Immature natural killer cell (primary cell): Measurements from ENCODE around the gene METTL22. TPM values are rescaled to one million over a fixed set of nuclear protein-coding genes. Genes with fewer than 3 reads are reported as not detected.
A peak's percentile ranks its signal among the peaks of the same experiment; 100 is the strongest.

Source experiments
- DNase-seq, 3 donors: peaks; one replicate each; pipeline ENCODE4 v3.0.0; 2022; ENCODE audit warnings: mixed read lengths in 1 of 3
- H3K27ac Mint-ChIP-seq, 6 donors: one replicate each; pipeline ENCODE4 v1.8.0; 2020; ENCODE audit warnings: mixed read lengths in 6 of 6, mild to moderate bottlenecking in 5 of 6, inconsistent platforms in 4 of 6, moderate library complexity in 3 of 6
- H3K27me3 Mint-ChIP-seq, 3 donors: one replicate each; pipeline ENCODE4 v1.8.0; 2020 to 2021; ENCODE audit warnings: low read depth in 3 of 3, mild to moderate bottlenecking in 3 of 3, mixed read lengths in 3 of 3, moderate library complexity in 3 of 3, inconsistent platforms in 1 of 3
- H3K36me3 Mint-ChIP-seq, 3 donors: one replicate each; pipeline ENCODE4 v1.8.0; 2020; ENCODE audit warnings: mixed read lengths in 3 of 3, inconsistent platforms in 2 of 3, mild to moderate bottlenecking in 2 of 3
- H3K4me1 Mint-ChIP-seq, 2 donors: one replicate each; pipeline ENCODE4 v1.8.0; 2020; ENCODE audit warnings: inconsistent platforms in 2 of 2, mild to moderate bottlenecking in 2 of 2, mixed read lengths in 2 of 2, moderate library complexity in 1 of 2
- H3K4me3 Mint-ChIP-seq, 5 donors: one replicate each; pipeline ENCODE4 v1.8.0; 2020; ENCODE audit warnings: mild to moderate bottlenecking in 5 of 5, mixed read lengths in 5 of 5, inconsistent platforms in 3 of 5, moderate library complexity in 3 of 5
- H3K9me3 Mint-ChIP-seq, 6 donors: one replicate each; pipeline ENCODE4 v1.8.0; 2020; ENCODE audit warnings: mild to moderate bottlenecking in 6 of 6, mixed read lengths in 6 of 6, inconsistent platforms in 4 of 6, moderate library complexity in 3 of 6
- polyA plus RNA-seq, 3 donors: library from polyadenylated mRNA; unstranded; fragments of 300-500 nt; fragmentation: Illumina TruSeq; gene quantifications; one replicate each; pipeline ENCODE4 v1.2.3, GENCODE V29; 2021

METTL22 gene
- polyA plus RNA-seq, 3 donors from 2014 or later, result 7.5 to 9.9 (median 9.4) TPM

DNA sequence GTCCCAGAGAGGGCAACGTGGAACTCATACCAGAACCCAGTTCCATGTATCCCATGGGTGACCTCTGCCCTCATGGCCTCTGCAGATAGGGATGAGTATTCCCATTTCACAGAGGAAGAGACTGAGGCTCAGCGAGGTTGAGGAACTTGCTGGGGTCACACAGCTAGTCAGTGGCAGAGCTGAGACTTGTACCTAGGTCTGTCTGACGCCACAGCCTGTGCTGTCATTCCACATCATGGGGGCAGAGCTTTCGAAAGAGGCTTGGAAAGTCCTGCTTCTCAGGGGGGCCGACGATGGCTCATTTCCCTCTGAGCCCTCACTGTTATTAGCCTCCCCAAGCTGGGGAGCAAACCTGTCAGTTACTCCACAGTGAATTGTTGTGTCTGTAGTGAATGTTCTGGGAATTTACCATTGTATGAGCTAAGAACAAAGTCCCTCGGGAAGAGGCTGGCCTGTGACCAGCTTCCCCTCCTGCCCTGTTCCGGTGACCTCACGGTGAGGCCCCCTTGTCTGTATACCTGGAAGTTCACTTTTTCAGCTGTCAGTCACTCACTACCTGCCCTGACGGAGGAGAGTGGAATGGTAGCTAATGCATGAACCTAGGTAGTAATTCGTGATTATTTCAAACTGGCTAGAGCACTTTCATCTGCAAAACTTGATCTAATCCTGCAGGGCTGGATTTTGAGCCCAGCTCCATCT, 8.9 kb downstream of the METTL22 start:
- no peak overlapping the region for H3K4me3 Mint-ChIP-seq
- H3K27ac Mint-ChIP-seq, result no peak overlapping the region
- peaks cover 0 to 13% of the 10 kb centered on the region in 2 donors for H3K4me1 Mint-ChIP-seq
- DNase-seq, result no peak
- H3K27me3 Mint-ChIP-seq, result peaks cover 0 to 3% (median 0%) of the 10 kb centered on the region in 3 donors
- peaks cover 18 to 56% (median 40%) of the 10 kb centered on the region in 3 donors for H3K36me3 Mint-ChIP-seq
- no peaks in the 10 kb centered on the region for H3K9me3 Mint-ChIP-seq

DNA sequence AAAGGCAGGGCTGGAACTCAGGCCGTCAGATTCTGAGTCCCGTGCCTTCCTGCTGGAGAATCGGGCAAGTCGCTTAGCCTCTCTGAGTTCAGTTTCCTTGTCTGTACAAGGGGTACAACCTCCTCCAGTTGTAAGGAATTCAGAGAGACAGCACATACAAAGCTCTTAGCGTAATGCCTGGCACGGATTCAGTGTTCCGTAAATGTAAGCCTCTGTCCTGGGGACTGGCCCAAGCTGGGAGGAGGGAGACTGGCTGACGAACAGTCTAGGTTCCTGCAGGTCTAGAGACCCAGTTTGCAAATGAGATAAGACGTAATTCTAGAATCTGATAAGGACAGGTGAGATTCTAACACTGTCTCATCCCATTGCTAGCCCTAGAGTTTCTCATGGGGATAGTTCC, 9.9 kb downstream of the METTL22 start:
- H3K4me1 Mint-ChIP-seq, result peaks cover 0 to 13% of the 10 kb centered on the region in 2 donors
- H3K4me3 Mint-ChIP-seq, result no peak overlapping the region
- peaks cover 0 to 3% (median 0%) of the 10 kb centered on the region in 3 donors for H3K27me3 Mint-ChIP-seq
- no peak overlapping the region for H3K27ac Mint-ChIP-seq
- no peaks in the 10 kb centered on the region for H3K9me3 Mint-ChIP-seq
- H3K36me3 Mint-ChIP-seq, result peaks cover 20 to 59% (median 41%) of the 10 kb centered on the region in 3 donors
- no peak for DNase-seq

DNA sequence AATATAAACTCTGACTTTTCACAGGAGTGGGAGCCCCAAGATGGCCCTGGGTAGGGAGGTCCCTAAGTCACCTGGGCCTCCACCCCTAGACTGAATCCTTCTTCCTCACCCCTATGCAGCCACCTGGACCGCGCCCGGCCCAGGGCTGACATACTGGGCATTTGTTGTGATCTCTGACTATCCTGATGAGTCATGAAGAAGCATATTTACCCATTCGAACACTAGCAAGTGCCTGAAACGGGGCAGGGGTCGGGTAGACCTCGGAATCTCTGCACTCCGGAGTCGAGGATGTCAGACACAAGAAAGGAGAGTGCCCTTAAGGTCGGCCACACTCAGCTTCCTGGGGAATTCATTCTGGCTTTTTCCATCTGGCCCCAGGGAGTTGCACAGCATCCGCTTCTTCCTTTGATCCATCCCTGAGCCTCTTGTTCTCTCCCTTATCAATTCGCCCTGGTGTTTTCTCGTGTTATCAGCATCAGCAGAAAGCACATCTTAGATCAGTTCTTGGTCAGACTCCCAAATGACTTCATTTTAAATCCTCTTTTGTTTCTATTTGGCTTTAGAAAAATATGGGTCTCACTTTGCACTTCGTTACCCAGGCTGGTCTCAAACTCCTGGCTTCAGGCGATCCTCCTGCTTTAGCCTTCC, 10.4 kb downstream of the METTL22 start:
- no peaks in the 10 kb centered on the region for H3K9me3 Mint-ChIP-seq
- peak overlapping the region in 1 of 6 donors; percentile 35 for H3K27ac Mint-ChIP-seq
- no peak overlapping the region for H3K4me3 Mint-ChIP-seq
- peaks cover 21 to 60% (median 43%) of the 10 kb centered on the region in 3 donors for H3K36me3 Mint-ChIP-seq
- H3K4me1 Mint-ChIP-seq, result peaks cover 0 to 13% of the 10 kb centered on the region in 2 donors
- DNase-seq, result no peak
- peaks cover 0 to 3% (median 0%) of the 10 kb centered on the region in 3 donors for H3K27me3 Mint-ChIP-seq

- H3K4me1 Mint-ChIP-seq, result peaks cover 0 to 13% of the 10 kb centered on the region in 2 donors
- H3K27ac Mint-ChIP-seq, result peak overlapping the region in 1 of 6 donors; percentile 53
- no peak for DNase-seq
- no peaks in the 10 kb centered on the region for H3K9me3 Mint-ChIP-seq
- H3K36me3 Mint-ChIP-seq, result peaks cover 16 to 52% (median 36%) of the 10 kb centered on the region in 3 donors
- peaks cover 0 to 3% (median 0%) of the 10 kb centered on the region in 3 donors for H3K27me3 Mint-ChIP-seq
- H3K4me3 Mint-ChIP-seq, result no peak overlapping the region
Measured at GRCh38 chr16:8632675-8633182, 11.2 kb downstream of the METTL22 start.

GRCh38 chr16:8634991-8635736, 13.7 kb downstream of the METTL22 start:
- Mint-ChIP-seq H3K27me3 (peaks cover 0 to 3% (median 0%) of the 10 kb centered on the region in 3 donors), H3K27ac (no peak overlapping the region), H3K36me3 (peaks cover 17 to 45% (median 27%) of the 10 kb centered on the region in 3 donors), H3K4me3 (no peak overlapping the region), H3K4me1 (peaks cover 0 to 5% of the 10 kb centered on the region in 2 donors), H3K9me3 (no peaks in the 10 kb centered on the region)
- no peak for DNase-seq

- H3K36me3 Mint-ChIP-seq, result peaks cover 31 to 49% (median 39%) of the 10 kb centered on the region in 3 donors
- H3K4me1 Mint-ChIP-seq, result peaks cover 6% of the 10 kb centered on the region in 2 donors
- H3K27me3 Mint-ChIP-seq, result peaks cover 0 to 7% (median 0%) of the 10 kb centered on the region in 3 donors
- H3K4me3 Mint-ChIP-seq, result no peak overlapping the region
- no peaks in the 10 kb centered on the region for H3K9me3 Mint-ChIP-seq
- H3K27ac Mint-ChIP-seq, result no peak overlapping the region
- no peak for DNase-seq
Measured at GRCh38 chr16:8639694-8640093, 18.2 kb downstream of the METTL22 start.

- Mint-ChIP-seq H3K9me3 (no peaks in the 10 kb centered on the region), H3K4me3 (no peak overlapping the region), H3K36me3 (peaks cover 36 to 59% (median 39%) of the 10 kb centered on the region in 3 donors), H3K4me1 (peaks cover 12 to 13% of the 10 kb centered on the region in 2 donors), H3K27ac (peak overlapping the region in 1 of 6 donors; percentile 50), H3K27me3 (peaks cover 0 to 4% (median 4%) of the 10 kb centered on the region in 3 donors)
- no peak for DNase-seq
Measured at GRCh38 chr16:8641671-8642070, 20.2 kb downstream of the METTL22 start.

DNA sequence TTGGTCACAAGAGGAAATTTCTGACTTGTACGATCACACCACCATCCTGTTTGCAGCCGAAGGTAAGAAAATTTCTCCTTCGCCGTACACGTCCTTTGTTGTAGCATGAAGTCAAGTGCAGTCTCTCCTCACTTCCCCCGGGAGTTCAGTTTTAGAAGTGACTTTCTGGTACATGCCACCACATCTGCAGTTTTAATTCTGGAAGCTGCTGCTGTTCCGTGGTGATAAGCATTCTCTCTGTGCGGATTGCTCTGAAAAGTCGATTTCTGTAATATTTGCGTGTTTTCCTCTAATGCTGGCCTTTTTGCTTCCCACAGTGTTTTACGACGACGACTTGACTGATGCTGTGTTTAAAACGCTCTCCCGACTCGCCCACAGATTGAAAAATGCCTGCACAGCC, 20.6 kb downstream of the METTL22 start:
- no peaks in the 10 kb centered on the region for H3K9me3 Mint-ChIP-seq
- H3K27ac Mint-ChIP-seq, result peak overlapping the region in 2 of 6 donors; percentile 53 to 79
- DNase-seq, result no peak
- peaks cover 40 to 64% (median 43%) of the 10 kb centered on the region in 3 donors for H3K36me3 Mint-ChIP-seq
- H3K27me3 Mint-ChIP-seq, result peaks cover 0 to 4% (median 4%) of the 10 kb centered on the region in 3 donors
- H3K4me1 Mint-ChIP-seq, result peaks cover 12 to 13% of the 10 kb centered on the region in 2 donors
- H3K4me3 Mint-ChIP-seq, result no peak overlapping the region

- DNase-seq, result peak in 2 of 3 donors; percentile 4 to 14
- Mint-ChIP-seq H3K27me3 (peaks cover 0 to 4% (median 4%) of the 10 kb centered on the region in 3 donors), H3K27ac (peak overlapping the region; percentile 0 to 90 (median 68)), H3K36me3 (peaks cover 38 to 62% (median 39%) of the 10 kb centered on the region in 3 donors), H3K4me3 (peak overlapping the region in 2 of 5 donors; percentile 61 to 73), H3K9me3 (no peaks in the 10 kb centered on the region), H3K4me1 (peaks cover 12 to 13% of the 10 kb centered on the region in 2 donors)
Measured at GRCh38 chr16:8644211-8645140, 23.0 kb downstream of the METTL22 start.

DNA sequence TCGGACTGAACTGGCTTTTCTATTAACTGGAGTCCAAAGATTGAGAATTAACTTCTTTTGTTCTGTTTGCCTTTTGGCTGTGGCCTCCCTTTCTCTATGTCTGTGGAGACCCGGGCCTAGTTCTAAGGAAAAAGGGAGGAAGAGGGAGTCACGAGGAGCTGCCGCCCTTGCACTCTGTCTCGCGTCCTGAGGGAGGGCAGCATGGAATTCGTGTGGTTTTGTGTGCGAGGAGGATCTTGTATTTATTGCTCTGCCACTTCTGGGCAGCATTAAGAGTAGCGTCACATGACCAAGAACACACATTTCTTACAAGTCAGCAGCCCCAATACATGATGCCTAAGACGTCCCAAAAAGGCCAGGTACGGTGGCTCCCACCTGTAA, 23.6 kb downstream of the METTL22 start:
- peaks cover 0 to 4% (median 4%) of the 10 kb centered on the region in 3 donors for H3K27me3 Mint-ChIP-seq
- DNase-seq, result no peak
- peak overlapping the region in 5 of 6 donors; percentile 0 to 90 (median 75) for H3K27ac Mint-ChIP-seq
- no peaks in the 10 kb centered on the region for H3K9me3 Mint-ChIP-seq
- peaks cover 12 to 13% of the 10 kb centered on the region in 2 donors for H3K4me1 Mint-ChIP-seq
- peak overlapping the region in 1 of 5 donors; percentile 73 for H3K4me3 Mint-ChIP-seq
- H3K36me3 Mint-ChIP-seq, result peaks cover 38 to 58% (median 39%) of the 10 kb centered on the region in 3 donors

DNA sequence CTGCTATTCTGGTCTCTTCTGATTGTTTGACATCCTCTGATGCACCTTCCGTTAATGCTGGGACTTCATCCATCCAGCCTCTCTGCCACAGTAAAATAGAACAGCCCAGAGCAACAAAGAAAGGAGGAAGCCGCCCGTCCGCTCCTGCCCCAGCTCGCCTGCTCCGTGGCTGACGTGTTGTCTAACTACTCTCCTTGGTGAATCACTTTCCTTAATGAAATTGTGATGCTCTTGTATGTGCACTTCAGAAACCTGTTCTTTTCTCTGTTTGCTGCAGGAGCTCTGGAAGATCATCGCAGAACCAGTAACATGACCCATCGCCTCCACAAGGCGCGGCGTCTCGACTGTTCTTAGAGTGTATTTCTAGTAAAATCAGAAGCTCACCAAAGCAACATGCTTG, 24.3 kb downstream of the METTL22 start:
- Mint-ChIP-seq H3K27me3 (peaks cover 0 to 4% (median 3%) of the 10 kb centered on the region in 3 donors), H3K4me1 (peaks cover 12 to 13% of the 10 kb centered on the region in 2 donors), H3K27ac (peak overlapping the region in 1 of 6 donors; percentile 5), H3K9me3 (no peaks in the 10 kb centered on the region), H3K36me3 (peaks cover 38 to 57% (median 39%) of the 10 kb centered on the region in 3 donors), H3K4me3 (no peak overlapping the region)
- no peak for DNase-seq

- Mint-ChIP-seq H3K27ac (no peak overlapping the region), H3K36me3 (peaks cover 36 to 53% (median 36%) of the 10 kb centered on the region in 3 donors), H3K4me3 (no peak overlapping the region), H3K9me3 (no peaks in the 10 kb centered on the region), H3K4me1 (peaks cover 12 to 13% of the 10 kb centered on the region in 2 donors), H3K27me3 (peaks cover 0 to 4% (median 3%) of the 10 kb centered on the region in 3 donors)
- no peak for DNase-seq
Measured at GRCh38 chr16:8646326-8647053, 25.0 kb downstream of the METTL22 start.
